ENCODE measurements around the gene PCCA. TPM values are rescaled to one million over a fixed set of nuclear protein-coding genes. Genes with fewer than 3 reads are reported as not detected.
A peak's percentile ranks its signal among the peaks of the same experiment; 100 is the strongest.

The PCCA gene
- total RNA-seq, 1 experiment from 2014 or later = 52.8 TPM

DNA sequence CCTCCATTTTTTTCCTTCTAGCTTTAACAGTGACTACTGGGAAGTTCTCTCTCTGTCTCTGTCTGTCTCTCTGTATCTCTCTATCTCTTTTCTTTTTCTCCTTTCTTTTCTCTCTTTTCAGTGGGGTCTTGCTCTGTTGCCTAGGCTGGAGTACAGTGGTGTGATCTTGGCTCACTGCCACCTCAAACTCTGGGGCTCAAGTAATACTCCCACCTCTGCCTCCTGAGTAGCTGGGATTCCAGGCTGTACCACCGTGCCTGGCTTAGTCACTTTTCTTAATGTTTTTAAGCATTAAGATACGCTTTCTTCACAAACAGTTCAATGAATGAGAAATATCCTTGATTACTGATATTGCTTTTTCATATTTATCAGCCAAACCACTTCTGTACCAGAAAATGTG lies 13.1 kb downstream of the PCCA start (continued):
- TF ChIP-seq E2F5 (CRISPR knock-in tag; IDR thresholded peaks at IDR 0.05) (no peak), ZNF416 (CRISPR knock-in tag; IDR thresholded peaks at IDR 0.05) (no peak)

GRCh38 chr13:100106005-100106404 lies 17.1 kb downstream of the PCCA start:
- no peak overlapping the region for H3K27ac Mint-ChIP-seq
- peaks cover 19% of the 10 kb centered on the region for H3K4me1 Mint-ChIP-seq
- H3K36me3 Mint-ChIP-seq = peaks cover 16% of the 10 kb centered on the region
- no peak overlapping the region for H3K4me3 Mint-ChIP-seq
- CTCF ChIA-PET = no interaction called here
- no peak for TF ChIP-seq SOX15 (CRISPR knock-in tag; IDR thresholded peaks at IDR 0.05)
- TF ChIP-seq ETV6 (CRISPR knock-in tag; IDR thresholded peaks at IDR 0.05) = no peak
- no peak for TF ChIP-seq ATF1 (CRISPR knock-in tag; IDR thresholded peaks at IDR 0.05)
- TF ChIP-seq TEAD1 (CRISPR knock-in tag; IDR thresholded peaks at IDR 0.05) = no peak
- no peak for TF ChIP-seq ZNF121 (CRISPR knock-in tag; IDR thresholded peaks at IDR 0.05)
- no peak for TF ChIP-seq SMAD3 (CRISPR knock-in tag; IDR thresholded peaks at IDR 0.05; ENCODE audit: borderline replicate concordance)
- TF ChIP-seq FOXP4 (CRISPR knock-in tag; IDR thresholded peaks at IDR 0.05) = no peak
- TF ChIP-seq, protein P1, sequence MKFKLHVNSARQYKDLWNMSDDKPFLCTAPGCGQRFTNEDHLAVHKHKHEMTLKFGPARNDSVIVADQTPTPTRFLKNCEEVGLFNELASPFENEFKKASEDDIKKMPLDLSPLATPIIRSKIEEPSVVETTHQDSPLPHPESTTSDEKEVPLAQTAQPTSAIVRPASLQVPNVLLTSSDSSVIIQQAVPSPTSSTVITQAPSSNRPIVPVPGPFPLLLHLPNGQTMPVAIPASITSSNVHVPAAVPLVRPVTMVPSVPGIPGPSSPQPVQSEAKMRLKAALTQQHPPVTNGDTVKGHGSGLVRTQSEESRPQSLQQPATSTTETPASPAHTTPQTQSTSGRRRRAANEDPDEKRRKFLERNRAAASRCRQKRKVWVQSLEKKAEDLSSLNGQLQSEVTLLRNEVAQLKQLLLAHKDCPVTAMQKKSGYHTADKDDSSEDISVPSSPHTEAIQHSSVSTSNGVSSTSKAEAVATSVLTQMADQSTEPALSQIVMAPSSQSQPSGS (CRISPR knock-in tag; IDR thresholded peaks at IDR 0.05; ENCODE audit: borderline replicate concordance, low read depth) = no peak
- no peaks in the 10 kb centered on the region for H3K27me3 Mint-ChIP-seq (ENCODE audit: low read depth)
- H3K9me3 Mint-ChIP-seq = no peaks in the 10 kb centered on the region
- ATAC-seq (no peak), DNase-seq (ENCODE audit: low spot score) (no peak)
- POLR2A ChIA-PET = interaction anchor here (0.6 kb wide), 1 partner anchor 49 kb away, joined by 3 read pairs; no protein-coding TSS in a partner anchor

- CTCF ChIA-PET = no interaction called here
These were observed 17.8 kb downstream of the PCCA start for GRCh38 chr13:100106705-100107104.

More at GRCh38 chr13:100106705-100107104, 17.8 kb downstream of the PCCA start:
- H3K36me3 Mint-ChIP-seq = peaks cover 16% of the 10 kb centered on the region
- POLR2A ChIA-PET = interaction anchor here (0.6 kb wide), 1 partner anchor 48 kb away, joined by 3 read pairs; no protein-coding TSS in a partner anchor
- ATAC-seq = no peak
- peak overlapping the region; percentile 91 for H3K27ac Mint-ChIP-seq
- DNase-seq (ENCODE audit: low spot score) = no peak
- no peaks in the 10 kb centered on the region for H3K9me3 Mint-ChIP-seq
- H3K4me1 Mint-ChIP-seq = peaks cover 19% of the 10 kb centered on the region
- TF ChIP-seq JAZF1 (CRISPR knock-in tag; IDR thresholded peaks at IDR 0.05) = no peak
- TF ChIP-seq, protein P2, sequence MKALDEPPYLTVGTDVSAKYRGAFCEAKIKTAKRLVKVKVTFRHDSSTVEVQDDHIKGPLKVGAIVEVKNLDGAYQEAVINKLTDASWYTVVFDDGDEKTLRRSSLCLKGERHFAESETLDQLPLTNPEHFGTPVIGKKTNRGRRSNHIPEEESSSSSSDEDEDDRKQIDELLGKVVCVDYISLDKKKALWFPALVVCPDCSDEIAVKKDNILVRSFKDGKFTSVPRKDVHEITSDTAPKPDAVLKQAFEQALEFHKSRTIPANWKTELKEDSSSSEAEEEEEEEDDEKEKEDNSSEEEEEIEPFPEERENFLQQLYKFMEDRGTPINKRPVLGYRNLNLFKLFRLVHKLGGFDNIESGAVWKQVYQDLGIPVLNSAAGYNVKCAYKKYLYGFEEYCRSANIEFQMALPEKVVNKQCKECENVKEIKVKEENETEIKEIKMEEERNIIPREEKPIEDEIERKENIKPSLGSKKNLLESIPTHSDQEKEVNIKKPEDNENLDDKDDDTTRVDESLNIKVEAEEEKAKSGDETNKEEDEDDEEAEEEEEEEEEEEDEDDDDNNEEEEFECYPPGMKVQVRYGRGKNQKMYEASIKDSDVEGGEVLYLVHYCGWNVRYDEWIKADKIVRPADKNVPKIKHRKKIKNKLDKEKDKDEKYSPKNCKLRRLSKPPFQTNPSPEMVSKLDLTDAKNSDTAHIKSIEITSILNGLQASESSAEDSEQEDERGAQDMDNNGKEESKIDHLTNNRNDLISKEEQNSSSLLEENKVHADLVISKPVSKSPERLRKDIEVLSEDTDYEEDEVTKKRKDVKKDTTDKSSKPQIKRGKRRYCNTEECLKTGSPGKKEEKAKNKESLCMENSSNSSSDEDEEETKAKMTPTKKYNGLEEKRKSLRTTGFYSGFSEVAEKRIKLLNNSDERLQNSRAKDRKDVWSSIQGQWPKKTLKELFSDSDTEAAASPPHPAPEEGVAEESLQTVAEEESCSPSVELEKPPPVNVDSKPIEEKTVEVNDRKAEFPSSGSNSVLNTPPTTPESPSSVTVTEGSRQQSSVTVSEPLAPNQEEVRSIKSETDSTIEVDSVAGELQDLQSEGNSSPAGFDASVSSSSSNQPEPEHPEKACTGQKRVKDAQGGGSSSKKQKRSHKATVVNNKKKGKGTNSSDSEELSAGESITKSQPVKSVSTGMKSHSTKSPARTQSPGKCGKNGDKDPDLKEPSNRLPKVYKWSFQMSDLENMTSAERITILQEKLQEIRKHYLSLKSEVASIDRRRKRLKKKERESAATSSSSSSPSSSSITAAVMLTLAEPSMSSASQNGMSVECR (CRISPR knock-in tag; IDR thresholded peaks at IDR 0.05; ENCODE audit: borderline replicate concordance) = no peak
- no peak for TF ChIP-seq PRRX2 (CRISPR knock-in tag; IDR thresholded peaks at IDR 0.05)
- TF ChIP-seq AFF4 (CRISPR knock-in tag; IDR thresholded peaks at IDR 0.05; ENCODE audit: borderline replicate concordance) = no peak
- TF ChIP-seq TEAD4 (CRISPR knock-in tag; IDR thresholded peaks at IDR 0.05) = no peak
- H3K4me3 Mint-ChIP-seq = no peak overlapping the region
- H3K27me3 Mint-ChIP-seq (ENCODE audit: low read depth) = no peaks in the 10 kb centered on the region
